Fibroblast of skin of back (primary cell): Measurements from ENCODE around the gene CPN2.

Experiments used
- DNase-seq: peaks from one replicate; pipeline ENCODE4 v3.0.0-alpha.2; 2013

CPN2 gene

GRCh38 chr3:194293546-194294198, 57.5 kb downstream of the CPN2 start:
- no peak for DNase-seq

- DNase-seq = no peak
These were observed 58.8 kb downstream of the CPN2 start for GRCh38 chr3:194292331-194292730.
